Gastrocnemius medialis (tissue), 4 donors: ENCODE measurements around the gene SYTL5. TPM values are rescaled to one million over a fixed set of nuclear protein-coding genes. Genes with fewer than 3 reads are reported as not detected.

Experiments
- ATAC-seq, 2 donors: fragments of 150-250 bp; one replicate each; pipeline ENCODE4 v1.9.1; 2016
- DNase-seq, 2 donors: peaks; one replicate each; pipeline ENCODE4 v3.0.0-alpha.2; 2019
- H3K27ac ChIP-seq, 4 donors: fragments of 200-600 bp; sonication (generic); 1 replicate in 1 of 4; 2 replicates in 3 of 4; pipeline ENCODE4 v1.5.1; 2016 to 2018; ENCODE audit warnings: mild to moderate bottlenecking in 2 of 4, moderate library complexity in 1 of 4
- H3K27me3 ChIP-seq, 3 donors: fragments of 200-600 bp; sonication (generic) in 2 of 3; 1 replicate in 1 of 3; 2 replicates in 2 of 3; pipeline versions ENCODE4 v1.5.1 to v1.6.0; 2016 to 2019; ENCODE audit warnings: mild to moderate bottlenecking in 1 of 3, moderate library complexity in 1 of 3
- H3K36me3 ChIP-seq, 2 donors: fragments of 200-600 bp; sonication (generic) in 1 of 2; one replicate each; pipeline ENCODE4 v1.5.1; 2017 to 2018
- H3K4me1 ChIP-seq, 2 donors: fragments of 200-600 bp; sonication (generic) in 1 of 2; one replicate each; pipeline ENCODE4 v1.5.1; 2016 to 2017; ENCODE audit warnings: mild to moderate bottlenecking in 2 of 2
- H3K4me3 ChIP-seq, 4 donors: fragments of 200-600 bp; sonication (generic) in 3 of 4; 1 replicate in 1 of 4; 2 replicates in 3 of 4; pipeline ENCODE4 v1.5.1; 2016 to 2019; ENCODE audit warnings: mild to moderate bottlenecking in 2 of 4
- H3K9me3 ChIP-seq, 3 donors: fragments of 200-600 bp; sonication (generic) in 2 of 3; 1 replicate in 1 of 3; 2 replicates in 2 of 3; pipeline ENCODE4 v1.5.1; 2016 to 2019
- POLR2A ChIP-seq, 2 donors: fragments of 450-650 bp; IDR thresholded peaks; one replicate each; pipeline ENCODE4 v1.6.1; 2017; ENCODE audit warnings: antibody characterized with exemption in 2 of 2, mild to moderate bottlenecking in 2 of 2, moderate library complexity in 2 of 2
- in situ Hi-C, 4 donors: fragments of 200-750 bp; cut with MboI; loops; one replicate each; pipeline versions ENCODE4 v1.15.0 to v1.8.0; 2017; ENCODE audit warnings: low sequenced_read_pairs in 4 of 4
- intact Hi-C: fragments of 100-400 bp; cut with DNase I; formaldehyde crosslinking; loops from one replicate; pipeline ENCODE4 v1.15.1; 2023; ENCODE audit warnings: low total_unique reads
- total RNA-seq, 4 donors: library from RNA; depleted of rRNA; stranded (reverse); fragments of >200 nt; gene quantifications; one replicate each; pipeline versions ENCODE4 v1.1.0 to v1.2.3, GENCODE V29; 2016
- TF ChIP-seq, protein P1 (sequence below), 5 experiments: fragments of 450-650 bp in 3 of 5; fragments of 200-600 bp in 2 of 5; sonication (generic) in 2 of 5; IDR thresholded peaks in 4 of 5; conservative IDR thresholded peaks in 1 of 5; 1 replicate in 4 of 5; 2 replicates in 1 of 5; pipeline ENCODE4 v1.5.1; 2016 to 2019; ENCODE audit warnings: antibody characterized with exemption in 5 of 5, mild to moderate bottlenecking in 3 of 5, moderate library complexity in 3 of 5

Gene SYTL5
- total RNA-seq, 4 donors from 2014 or later: not detected

DNA sequence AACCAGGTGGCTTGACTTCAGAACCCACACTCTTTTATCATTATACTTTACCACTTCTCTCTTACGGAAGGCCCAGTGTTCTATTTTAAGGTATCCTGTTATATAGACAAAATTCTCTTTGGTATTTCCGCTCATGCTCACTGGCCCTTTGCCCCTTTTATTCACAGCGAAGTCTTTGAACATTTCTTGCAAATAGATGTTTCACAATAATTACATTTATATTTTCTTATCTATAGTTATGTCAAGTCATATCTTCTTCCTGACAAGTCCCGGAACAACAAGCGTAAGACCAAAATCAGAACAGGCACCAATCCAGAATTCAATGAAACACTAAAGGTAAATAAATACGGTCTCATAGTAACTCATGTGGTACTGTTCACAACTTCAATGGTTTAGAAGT lies 102.0 kb downstream of the SYTL5 start:
- ATAC-seq: no peak
- intact Hi-C loops: no loop called here

DNA sequence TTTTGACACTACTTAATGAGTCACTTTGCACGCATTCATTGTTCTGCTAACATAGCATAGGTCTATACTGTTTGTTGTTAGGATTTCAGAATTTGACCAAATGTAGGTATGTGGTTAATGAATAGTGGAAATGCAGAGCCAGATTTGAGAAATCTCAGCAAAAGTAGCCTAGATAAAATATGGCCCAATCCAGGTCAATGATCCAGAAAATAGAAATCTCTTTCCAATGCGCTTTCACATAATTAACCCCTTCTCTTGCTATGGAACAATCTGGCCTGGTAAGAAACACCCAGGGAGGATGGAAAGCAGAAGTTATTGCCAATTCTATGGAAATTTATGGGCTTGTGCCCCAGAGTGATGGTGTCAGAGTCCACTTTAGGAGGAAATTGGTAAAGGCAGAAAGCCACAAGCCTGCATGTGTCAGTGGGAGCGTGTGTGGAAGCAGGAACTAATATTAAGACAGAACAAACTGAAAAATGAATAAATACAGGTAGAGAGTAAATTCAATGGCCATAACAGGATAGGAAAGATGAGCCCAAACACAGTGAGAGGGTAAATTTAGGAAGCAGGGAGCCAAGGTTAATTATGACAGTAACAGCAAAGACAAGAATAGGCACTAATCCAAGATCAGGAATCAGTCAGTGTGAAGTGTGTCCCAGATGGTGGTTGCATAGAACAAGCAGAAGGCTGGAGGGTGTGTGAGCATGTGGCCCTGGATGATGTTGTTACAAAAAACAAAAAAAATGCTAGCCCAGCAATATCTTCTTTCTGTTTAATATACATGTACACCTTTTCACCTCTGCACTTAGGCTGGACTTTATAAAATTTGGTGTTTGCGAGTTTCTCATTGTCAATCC lies 102.9 kb downstream of the SYTL5 start:
- Histone ChIP-seq H3K36me3 (no peaks in the 10 kb centered on the region), H3K27me3 (peaks cover 0 to 2% (median 0%) of the 10 kb centered on the region in 3 donors), H3K4me3 (no peak overlapping the region), H3K9me3 (peaks cover 0 to 3% (median 0%) of the 10 kb centered on the region in 3 donors), H3K27ac (no peak overlapping the region), H3K4me1 (no peaks in the 10 kb centered on the region)
- DNase-seq (no peak), ATAC-seq (no peak)
- no peak for TF ChIP-seq POLR2A (IDR thresholded peaks at IDR 0.05)
- TF ChIP-seq, protein P1, sequence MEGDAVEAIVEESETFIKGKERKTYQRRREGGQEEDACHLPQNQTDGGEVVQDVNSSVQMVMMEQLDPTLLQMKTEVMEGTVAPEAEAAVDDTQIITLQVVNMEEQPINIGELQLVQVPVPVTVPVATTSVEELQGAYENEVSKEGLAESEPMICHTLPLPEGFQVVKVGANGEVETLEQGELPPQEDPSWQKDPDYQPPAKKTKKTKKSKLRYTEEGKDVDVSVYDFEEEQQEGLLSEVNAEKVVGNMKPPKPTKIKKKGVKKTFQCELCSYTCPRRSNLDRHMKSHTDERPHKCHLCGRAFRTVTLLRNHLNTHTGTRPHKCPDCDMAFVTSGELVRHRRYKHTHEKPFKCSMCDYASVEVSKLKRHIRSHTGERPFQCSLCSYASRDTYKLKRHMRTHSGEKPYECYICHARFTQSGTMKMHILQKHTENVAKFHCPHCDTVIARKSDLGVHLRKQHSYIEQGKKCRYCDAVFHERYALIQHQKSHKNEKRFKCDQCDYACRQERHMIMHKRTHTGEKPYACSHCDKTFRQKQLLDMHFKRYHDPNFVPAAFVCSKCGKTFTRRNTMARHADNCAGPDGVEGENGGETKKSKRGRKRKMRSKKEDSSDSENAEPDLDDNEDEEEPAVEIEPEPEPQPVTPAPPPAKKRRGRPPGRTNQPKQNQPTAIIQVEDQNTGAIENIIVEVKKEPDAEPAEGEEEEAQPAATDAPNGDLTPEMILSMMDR (IDR thresholded peaks at IDR 0.05 in 4 of 5, conservative IDR thresholded peaks at IDR 0.05 in 1 of 5): no peak
- intact Hi-C loops (no loop called here), in situ Hi-C loops (no loop called here)

More for the DNA sequence above, 102.0 kb downstream of the SYTL5 start:
- Histone ChIP-seq H3K36me3 (no peaks in the 10 kb centered on the region), H3K27me3 (peaks cover 0 to 2% (median 0%) of the 10 kb centered on the region in 3 donors), H3K27ac (no peak overlapping the region), H3K4me1 (no peaks in the 10 kb centered on the region), H3K4me3 (no peak overlapping the region), H3K9me3 (peaks cover 0 to 3% (median 0%) of the 10 kb centered on the region in 3 donors)
- TF ChIP-seq, protein P1 (IDR thresholded peaks at IDR 0.05 in 4 of 5, conservative IDR thresholded peaks at IDR 0.05 in 1 of 5): no peak
- TF ChIP-seq POLR2A (IDR thresholded peaks at IDR 0.05): no peak
- in situ Hi-C loops: no loop called here
- DNase-seq: no peak

DNA sequence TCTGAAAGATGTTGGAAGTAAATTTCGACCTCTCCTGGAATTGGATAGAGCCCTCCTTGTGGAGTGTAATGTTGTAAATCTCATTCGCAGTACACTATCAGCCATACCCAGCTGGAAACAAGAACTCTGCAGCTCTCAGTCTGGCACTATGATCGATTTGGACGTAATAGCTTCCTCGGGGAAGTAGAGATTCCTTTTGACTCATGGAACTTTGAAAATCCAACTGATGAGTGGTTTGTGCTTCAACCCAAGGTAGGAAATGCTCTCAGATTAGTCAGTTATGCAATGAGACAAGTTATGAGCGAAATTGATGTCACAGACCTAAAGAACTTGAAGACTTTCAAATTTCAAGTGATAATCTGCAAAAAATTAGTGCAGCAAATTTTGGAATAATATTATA lies 103.9 kb downstream of the SYTL5 start:
- peaks cover 0 to 2% (median 0%) of the 10 kb centered on the region in 3 donors for H3K27me3 ChIP-seq
- intact Hi-C loops (no loop called here), in situ Hi-C loops (no loop called here)
- H3K27ac ChIP-seq: no peak overlapping the region
- H3K4me3 ChIP-seq: no peak overlapping the region
- no peaks in the 10 kb centered on the region for H3K36me3 ChIP-seq
- ATAC-seq (no peak), DNase-seq (no peak)
- H3K4me1 ChIP-seq: no peaks in the 10 kb centered on the region
- peaks cover 0 to 3% (median 0%) of the 10 kb centered on the region in 3 donors for H3K9me3 ChIP-seq
- TF ChIP-seq, protein P1 (IDR thresholded peaks at IDR 0.05 in 4 of 5, conservative IDR thresholded peaks at IDR 0.05 in 1 of 5): no peak
- TF ChIP-seq POLR2A (IDR thresholded peaks at IDR 0.05): no peak

DNA sequence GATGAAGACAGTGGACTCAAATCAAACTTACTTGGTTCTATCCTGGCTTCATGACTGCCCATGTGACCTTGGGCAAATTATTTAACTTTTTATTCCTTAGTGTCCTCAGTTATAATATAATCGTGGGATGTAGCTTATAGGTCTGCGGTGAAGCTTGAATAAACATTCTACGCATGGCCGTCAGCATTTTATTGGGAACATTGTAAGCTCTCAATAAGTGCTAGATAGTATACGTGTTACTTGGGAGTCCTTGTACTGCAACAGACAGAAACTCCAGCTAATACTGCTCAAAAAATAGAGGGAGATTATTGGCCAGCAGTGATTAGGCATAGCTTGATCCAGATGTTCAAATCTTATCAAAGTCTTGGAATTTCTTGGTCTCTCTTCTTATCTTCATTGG lies 104.8 kb downstream of the SYTL5 start:
- Histone ChIP-seq H3K4me3 (no peak overlapping the region), H3K36me3 (no peaks in the 10 kb centered on the region), H3K4me1 (no peaks in the 10 kb centered on the region), H3K27ac (no peak overlapping the region), H3K27me3 (peaks cover 0 to 2% (median 0%) of the 10 kb centered on the region in 3 donors), H3K9me3 (no peaks in the 10 kb centered on the region)
- ATAC-seq (no peak), DNase-seq (no peak)
- intact Hi-C loops: no loop called here
- TF ChIP-seq, protein P1 (IDR thresholded peaks at IDR 0.05 in 4 of 5, conservative IDR thresholded peaks at IDR 0.05 in 1 of 5): no peak
- no peak for TF ChIP-seq POLR2A (IDR thresholded peaks at IDR 0.05)
- in situ Hi-C loops: no loop called here
